ENCODE data around the gene ARHGAP12.

The ARHGAP12 gene

GRCh38 chr10:31947144-31947926 lies 18.7 kb upstream of the ARHGAP12 start:
- no peak for DNase-seq

DNA sequence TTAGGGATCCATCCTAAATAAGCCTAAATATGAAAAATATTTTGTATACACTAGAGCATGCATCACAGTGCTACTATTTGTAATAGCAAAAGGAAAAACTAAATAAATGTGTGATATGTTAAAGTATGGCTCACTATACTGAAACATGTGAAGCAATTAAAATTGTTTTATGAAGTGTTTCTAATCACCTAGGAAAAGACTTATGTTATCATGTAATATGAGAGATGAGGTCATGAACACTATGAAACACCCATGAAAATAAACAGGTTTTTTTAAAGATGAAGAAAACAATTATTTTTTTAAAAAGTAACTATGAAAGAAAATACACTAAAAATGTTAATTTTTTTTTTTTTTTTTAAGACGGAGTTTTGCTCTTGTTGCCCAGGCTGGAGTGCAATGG lies 16.8 kb upstream of the ARHGAP12 start:
- no peak for DNase-seq

- no peak for DNase-seq
These were observed 15.4 kb upstream of the ARHGAP12 start for GRCh38 chr10:31944071-31944433.

GRCh38 chr10:31942892-31943291 lies 14.3 kb upstream of the ARHGAP12 start:
- DNase-seq, result no peak

DNA sequence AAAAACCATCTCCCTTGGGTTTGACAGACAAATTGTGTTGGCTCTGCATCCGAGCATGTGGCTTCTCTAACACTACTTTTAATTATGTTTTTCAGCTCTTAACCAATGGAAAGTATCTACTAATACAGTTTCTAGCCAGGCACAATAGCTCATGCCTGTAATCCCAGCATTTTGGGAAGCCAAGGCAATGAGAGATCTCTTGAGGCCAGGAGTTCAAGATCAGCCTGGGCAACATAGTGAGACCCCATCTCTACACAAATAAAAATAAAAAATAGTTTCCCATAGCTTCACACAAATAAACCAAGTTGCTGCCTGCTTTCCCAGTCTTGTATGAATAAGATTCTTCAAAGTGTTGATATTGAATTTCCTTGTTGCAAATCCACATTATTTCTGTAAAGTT lies 13.8 kb upstream of the ARHGAP12 start:
- no peak for DNase-seq

DNA sequence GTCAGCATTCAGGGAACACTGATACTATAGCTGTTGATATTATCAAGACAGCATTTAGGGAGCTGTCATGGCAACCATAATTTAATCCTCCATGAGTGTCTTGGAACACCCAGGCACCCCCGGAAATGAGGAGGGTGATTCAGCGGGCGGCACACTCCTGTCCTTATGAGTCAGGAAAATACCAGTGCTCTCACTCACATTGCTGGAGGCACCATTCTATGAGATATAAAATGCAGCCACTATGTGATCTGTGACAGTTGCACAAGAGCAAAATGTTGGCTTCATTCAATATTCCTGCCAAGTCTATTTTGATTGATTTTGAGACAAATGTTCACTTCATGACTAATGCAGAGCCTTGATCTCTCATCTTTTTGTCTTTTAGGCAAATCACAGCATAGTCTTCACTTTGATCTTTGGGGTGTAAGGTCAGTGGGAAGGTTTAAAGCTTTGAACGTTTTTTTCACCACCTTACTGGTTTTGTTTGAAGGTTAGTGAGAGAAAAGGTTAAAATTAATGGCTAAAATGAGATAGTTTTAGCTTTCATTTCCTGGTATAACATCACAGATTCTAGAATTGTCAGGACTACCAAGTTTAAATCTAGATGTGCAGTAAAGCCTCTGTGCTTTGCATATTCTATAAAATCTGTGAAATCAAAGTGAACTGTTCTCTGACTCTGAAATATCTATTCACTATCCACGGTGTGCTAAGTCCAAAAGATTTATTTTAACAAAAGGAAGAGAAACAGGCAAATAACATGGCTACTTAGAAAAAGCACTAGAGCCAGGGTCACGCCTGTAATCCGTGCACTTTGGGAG lies 12.4 kb upstream of the ARHGAP12 start:
- DNase-seq, result no peak

DNA sequence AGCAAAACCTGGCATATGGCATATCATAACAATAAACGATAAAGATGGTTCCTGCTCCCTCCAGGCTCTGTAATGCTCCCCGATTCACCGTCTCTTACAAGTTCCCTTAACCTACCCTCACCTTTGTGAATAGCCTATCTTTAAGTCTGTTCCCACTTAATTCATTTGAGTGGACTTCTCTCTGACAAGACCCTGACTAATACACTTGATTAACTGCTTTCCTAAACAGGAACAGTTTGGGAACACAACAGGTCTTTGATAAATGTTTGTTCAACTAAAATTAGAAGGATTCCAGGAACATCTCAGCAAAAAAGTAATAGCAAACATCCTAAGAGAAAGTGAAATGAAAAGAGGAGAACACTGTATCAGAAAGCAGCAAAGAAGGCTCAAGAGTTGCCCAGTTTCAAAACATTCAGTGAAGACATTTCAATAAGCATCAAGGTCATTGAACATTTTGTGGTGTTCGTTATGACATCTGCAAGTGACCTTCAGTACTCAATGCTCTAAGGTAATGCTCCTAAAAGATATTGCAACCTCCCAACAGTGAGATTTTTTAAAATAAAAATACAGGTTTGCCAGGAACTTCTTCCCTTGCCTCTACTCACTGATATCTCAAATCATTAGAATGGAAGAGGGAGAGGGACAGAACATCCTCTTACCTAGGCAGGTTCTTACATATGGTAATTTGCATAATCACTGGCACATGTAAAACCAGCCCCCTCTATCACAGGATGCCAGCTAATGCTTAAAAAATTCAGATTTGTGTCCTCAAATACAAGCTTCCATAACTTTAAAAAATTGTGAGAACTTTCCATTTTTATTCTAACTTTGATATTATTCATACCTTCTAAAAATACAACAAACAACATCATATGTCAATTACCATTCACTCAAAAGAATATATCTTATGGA lies 11.4 kb upstream of the ARHGAP12 start:
- DNase-seq, result no peak

DNA sequence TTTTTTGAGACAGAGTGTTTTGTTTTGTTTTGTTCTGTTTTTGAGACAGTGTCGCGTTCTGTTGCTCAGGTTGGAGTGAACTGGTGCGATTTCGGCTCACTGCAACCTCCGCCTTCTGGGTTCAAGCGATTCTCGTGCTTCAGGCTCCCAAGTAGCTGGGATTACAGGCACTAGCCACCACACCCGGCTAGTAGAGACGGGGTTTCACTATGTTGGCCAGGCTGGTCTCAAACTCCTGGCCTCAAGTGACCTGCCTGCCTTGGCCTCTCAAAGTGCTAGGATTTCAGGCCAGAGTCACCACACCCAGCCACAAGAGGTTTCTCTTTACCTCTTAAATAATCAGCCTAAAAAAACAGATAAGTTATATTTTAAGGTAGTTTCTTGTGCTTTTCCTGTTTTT lies 8.7 kb upstream of the ARHGAP12 start:
- DNase-seq, result no peak

DNA sequence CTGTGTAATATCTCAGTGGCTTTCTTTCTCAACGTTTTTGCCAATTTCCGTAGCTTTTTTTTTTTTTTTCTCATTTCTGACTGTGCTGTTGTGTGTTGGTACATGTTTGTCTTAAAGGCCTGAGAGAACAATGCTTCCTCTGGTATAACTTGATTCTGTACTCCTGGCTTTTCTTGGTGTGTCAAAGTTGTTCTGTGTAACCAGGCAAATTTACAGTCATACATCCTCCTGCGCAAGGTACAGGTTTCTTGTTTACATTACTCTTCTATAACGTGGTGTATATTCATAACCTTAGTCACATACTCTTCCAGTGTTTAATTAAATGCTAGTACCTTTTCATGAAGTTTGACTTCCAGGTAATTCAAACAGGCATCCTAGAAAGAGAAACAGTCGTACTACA lies 8.3 kb upstream of the ARHGAP12 start:
- DNase-seq, result no peak

- no peak for DNase-seq
These were observed 7.5 kb upstream of the ARHGAP12 start for GRCh38 chr10:31936086-31936485.

DNA sequence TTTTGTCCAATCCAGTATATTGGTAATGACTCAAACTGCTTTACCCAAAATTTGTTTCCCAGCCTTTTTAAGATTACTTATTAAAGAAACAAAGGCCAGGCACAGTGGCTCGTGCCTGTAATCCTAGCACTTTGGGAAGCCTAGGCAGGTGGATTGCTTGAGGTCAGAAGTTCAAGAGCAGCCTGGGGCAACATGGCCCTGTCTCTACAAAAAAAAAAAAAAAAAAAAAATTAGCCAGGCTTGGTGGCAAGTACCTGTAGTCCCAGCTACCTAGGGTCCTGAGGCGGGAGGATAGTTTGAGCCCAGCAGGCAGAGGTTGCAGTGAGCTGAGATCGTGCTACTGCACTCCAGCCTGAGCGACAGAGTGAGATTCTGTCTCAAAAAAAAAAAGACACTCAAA lies 7.0 kb upstream of the ARHGAP12 start:
- no peak for DNase-seq

DNA sequence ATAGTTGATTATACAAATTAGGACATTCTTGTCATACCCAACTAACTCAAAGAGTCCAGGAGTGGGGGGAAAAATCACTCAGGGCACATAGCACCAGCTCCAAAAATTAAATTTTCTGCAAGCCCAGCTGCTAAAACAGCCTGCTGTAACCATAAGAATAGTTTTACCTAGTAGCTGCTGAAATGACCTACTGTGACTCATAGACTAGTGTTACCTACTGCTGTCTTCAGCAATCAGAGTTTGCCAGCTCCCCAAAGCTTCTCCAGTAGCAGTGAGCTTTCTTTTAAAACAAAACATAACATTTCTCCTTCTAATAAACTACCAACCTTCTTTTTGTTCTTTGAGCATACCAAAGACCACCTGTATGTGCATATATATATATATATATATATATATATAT lies 4.2 kb upstream of the ARHGAP12 start:
- DNase-seq, result no peak

GRCh38 chr10:31930856-31931255 lies 2.2 kb upstream of the ARHGAP12 start:
- DNase-seq, result no peak

GRCh38 chr10:31930023-31930751 lies 1.6 kb upstream of the ARHGAP12 start:
- no peak for DNase-seq

- no peak for DNase-seq
These were observed 811 bp upstream of the ARHGAP12 start for GRCh38 chr10:31929261-31930022.

- DNase-seq, result peak; percentile 49
These were observed 615 bp downstream of the ARHGAP12 start for GRCh38 chr10:31927884-31928548.

DNA sequence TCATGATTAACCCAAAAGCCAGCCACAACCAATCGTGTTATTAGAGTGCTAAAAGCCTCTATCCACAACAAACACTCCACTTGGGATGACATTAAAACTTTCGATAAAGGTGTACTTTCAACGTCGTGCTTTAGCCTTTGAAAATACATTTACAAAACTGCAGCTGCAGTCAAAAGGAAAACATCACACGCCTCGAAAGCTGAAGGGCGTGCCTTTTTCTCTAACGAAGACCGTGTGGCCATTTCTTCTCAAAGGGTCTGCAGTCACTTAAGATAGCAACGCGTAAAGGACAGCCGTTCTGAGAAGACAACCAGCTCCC lies 1.1 kb downstream of the ARHGAP12 start:
- DNase-seq, result no peak

GRCh38 chr10:31926765-31927564 lies 1.7 kb downstream of the ARHGAP12 start:
- no peak for DNase-seq

DNA sequence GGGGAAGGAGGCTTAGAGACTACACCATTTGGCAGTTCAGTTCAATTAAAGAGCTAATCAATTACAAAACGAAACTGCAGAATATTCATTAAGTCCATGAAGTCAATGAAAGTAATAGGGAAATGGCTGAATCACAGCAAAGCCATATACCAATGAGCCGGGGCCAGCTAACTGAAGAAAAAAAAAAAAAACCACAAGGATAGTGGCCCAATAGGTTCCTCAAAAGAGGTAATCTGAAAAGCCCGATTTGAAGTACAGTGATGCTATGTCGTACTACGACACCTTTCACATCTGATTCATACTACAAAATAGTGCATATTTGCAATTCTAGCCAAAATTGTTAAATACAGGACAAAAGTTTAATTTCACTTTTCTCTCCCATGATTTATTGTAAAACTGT lies 2.5 kb downstream of the ARHGAP12 start:
- DNase-seq, result no peak

DNA sequence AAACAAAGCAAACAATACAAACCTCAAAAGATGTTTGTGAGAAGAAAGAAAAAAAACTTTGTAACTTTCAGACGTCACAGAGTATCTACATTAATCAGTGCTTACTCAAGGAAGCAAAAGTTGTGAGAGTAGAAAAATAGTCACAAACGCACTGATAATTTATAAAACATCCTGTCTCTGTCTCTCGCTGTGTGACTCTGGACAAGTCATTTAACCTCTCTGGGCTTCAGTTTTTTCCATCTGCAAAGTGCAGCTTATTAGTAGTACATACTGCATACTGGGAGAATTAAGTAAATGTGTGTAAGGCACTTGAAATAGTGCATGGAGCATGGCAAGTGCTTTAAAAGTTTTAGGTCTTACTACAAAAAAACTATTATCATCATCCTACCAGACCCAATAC lies 3.8 kb downstream of the ARHGAP12 start:
- no peak for DNase-seq

- no peak for DNase-seq
These were observed 5.2 kb downstream of the ARHGAP12 start for GRCh38 chr10:31923389-31923788.
